ENCODE measurements around the gene PIM1.

The PIM1 gene

GRCh38 chr6:37136821-37137200 lies 33.1 kb upstream of the PIM1 start:
- H3K36me3 ChIP-seq (ENCODE audit: control insufficient read depth in 1 of 2, insufficient read depth in 2 of 2, low read length in 2 of 2) = no peaks in the 10 kb centered on the region
- H3K14ac ChIP-seq (ENCODE audit: low read length) = no peak overlapping the region
- peak overlapping the region; percentile 55 for H2BK5ac ChIP-seq (ENCODE audit: low read depth, low read length, poor library complexity)
- no peak overlapping the region for H3K4ac ChIP-seq (ENCODE audit: low read depth, low read length)
- peak overlapping the region; percentile 51 for H3K4me2 ChIP-seq (ENCODE audit: low read length)
- no peak overlapping the region for H4K12ac ChIP-seq (ENCODE audit: low read depth, low read length)
- peak overlapping the region; percentile 5 for H4K91ac ChIP-seq (ENCODE audit: low read depth, low read length)
- no peak overlapping the region for H4K8ac ChIP-seq (ENCODE audit: low read depth, low read length)
- no peak overlapping the region for H3K9ac ChIP-seq (ENCODE audit: low read length)
- peak overlapping the region; percentile 80 for H2BK120ac ChIP-seq (ENCODE audit: insufficient read depth, low read length, poor library complexity)
- peaks cover 25% of the 10 kb centered on the region for H3K79me1 ChIP-seq (ENCODE audit: low read length)
- H3K18ac ChIP-seq (ENCODE audit: low read length) = no peak overlapping the region
- H3K27me3 ChIP-seq (ENCODE audit: insufficient read depth, low read length) = no peaks in the 10 kb centered on the region
- H3K27ac ChIP-seq (ENCODE audit: low read depth, low read length) = peak overlapping the region; percentile 88
- H2BK12ac ChIP-seq (ENCODE audit: low read length) = peak overlapping the region; percentile 1
- DNase-seq = no peak
- no CpG with 5 or more reads among the region's 7 CpGs for WGBS (ENCODE audit: extremely low coverage, insufficient coverage, insufficient read length)
- H3K23ac ChIP-seq (ENCODE audit: low read length) = no peak overlapping the region
- H2AK5ac ChIP-seq (ENCODE audit: low read length) = no peak overlapping the region
- no peak overlapping the region for H2AFZ ChIP-seq (ENCODE audit: insufficient read depth, low read length, poor library complexity)
- H3K4me1 ChIP-seq (ENCODE audit: control insufficient read depth in 1 of 2, insufficient read depth in 2 of 2, low read length in 2 of 2) = peaks cover 27 to 28% of the 10 kb centered on the region in 2 experiments
- no peaks in the 10 kb centered on the region for H3K79me2 ChIP-seq (ENCODE audit: control insufficient read depth, insufficient read depth, low read length, poor library complexity)
- H3K4me3 ChIP-seq (ENCODE audit: low read depth, low read length) = no peak overlapping the region
- no peaks in the 10 kb centered on the region for H3K9me3 ChIP-seq (ENCODE audit: insufficient read depth, low read depth, low read length)

- H3K36me3 ChIP-seq (ENCODE audit: control insufficient read depth in 1 of 2, insufficient read depth in 2 of 2, low read length in 2 of 2) = no peaks in the 10 kb centered on the region
- H2AFZ ChIP-seq (ENCODE audit: insufficient read depth, low read length, poor library complexity) = no peak overlapping the region
- peak overlapping the region; percentile 77 for H2BK5ac ChIP-seq (ENCODE audit: low read depth, low read length, poor library complexity)
- peak; percentile 87 to 94 for DNase-seq
- H2AK5ac ChIP-seq (ENCODE audit: low read length) = no peak overlapping the region
- peak overlapping the region; percentile 11 for H3K18ac ChIP-seq (ENCODE audit: low read length)
- peak overlapping the region; percentile 32 for H3K14ac ChIP-seq (ENCODE audit: low read length)
- H3K23ac ChIP-seq (ENCODE audit: low read length) = no peak overlapping the region
- WGBS (ENCODE audit: extremely low coverage, insufficient coverage, insufficient read length) = no CpG with 5 or more reads among the region's 19 CpGs
- peaks cover 31 to 33% of the 10 kb centered on the region in 2 experiments for H3K4me1 ChIP-seq (ENCODE audit: control insufficient read depth in 1 of 2, insufficient read depth in 2 of 2, low read length in 2 of 2)
- H3K27ac ChIP-seq (ENCODE audit: low read depth, low read length) = peak overlapping the region; percentile 88
- no peak overlapping the region for H3K4me3 ChIP-seq (ENCODE audit: low read depth, low read length)
- H3K9ac ChIP-seq (ENCODE audit: low read length) = no peak overlapping the region
- peak overlapping the region; percentile 42 for H2BK12ac ChIP-seq (ENCODE audit: low read length)
- H4K91ac ChIP-seq (ENCODE audit: low read depth, low read length) = peak overlapping the region; percentile 26
- peak overlapping the region; percentile 53 for H3K4me2 ChIP-seq (ENCODE audit: low read length)
- H3K27me3 ChIP-seq (ENCODE audit: insufficient read depth, low read length) = no peaks in the 10 kb centered on the region
- no peaks in the 10 kb centered on the region for H3K9me3 ChIP-seq (ENCODE audit: insufficient read depth, low read depth, low read length)
- H4K12ac ChIP-seq (ENCODE audit: low read depth, low read length) = no peak overlapping the region
- no peak overlapping the region for H3K4ac ChIP-seq (ENCODE audit: low read depth, low read length)
- no peak overlapping the region for H4K8ac ChIP-seq (ENCODE audit: low read depth, low read length)
- H3K79me2 ChIP-seq (ENCODE audit: control insufficient read depth, insufficient read depth, low read length, poor library complexity) = no peaks in the 10 kb centered on the region
- H2BK120ac ChIP-seq (ENCODE audit: insufficient read depth, low read length, poor library complexity) = peak overlapping the region; percentile 80
- peaks cover 30% of the 10 kb centered on the region for H3K79me1 ChIP-seq (ENCODE audit: low read length)
Measured at GRCh38 chr6:37137201-37138090, 32.5 kb upstream of the PIM1 start.

GRCh38 chr6:37138856-37139229 lies 31.1 kb upstream of the PIM1 start:
- Histone ChIP-seq H2BK120ac (ENCODE audit: insufficient read depth, low read length, poor library complexity) (peak overlapping the region; percentile 36), H3K14ac (ENCODE audit: low read length) (no peak overlapping the region), H3K36me3 (ENCODE audit: control insufficient read depth in 1 of 2, insufficient read depth in 2 of 2, low read length in 2 of 2) (no peaks in the 10 kb centered on the region), H4K91ac (ENCODE audit: low read depth, low read length) (peak overlapping the region; percentile 32), H4K12ac (ENCODE audit: low read depth, low read length) (no peak overlapping the region), H3K4me3 (ENCODE audit: low read depth, low read length) (no peak overlapping the region), H3K4ac (ENCODE audit: low read depth, low read length) (no peak overlapping the region), H3K9me3 (ENCODE audit: insufficient read depth, low read depth, low read length) (no peaks in the 10 kb centered on the region), H2BK12ac (ENCODE audit: low read length) (peak overlapping the region; percentile 41), H3K18ac (ENCODE audit: low read length) (no peak overlapping the region), H3K9ac (ENCODE audit: low read length) (no peak overlapping the region), H3K23ac (ENCODE audit: low read length) (no peak overlapping the region), H2BK5ac (ENCODE audit: low read depth, low read length, poor library complexity) (peak overlapping the region; percentile 8), H3K4me2 (ENCODE audit: low read length) (no peak overlapping the region), H4K8ac (ENCODE audit: low read depth, low read length) (no peak overlapping the region), H2AFZ (ENCODE audit: insufficient read depth, low read length, poor library complexity) (no peak overlapping the region), H3K79me1 (ENCODE audit: low read length) (peaks cover 30% of the 10 kb centered on the region), H2AK5ac (ENCODE audit: low read length) (no peak overlapping the region), H3K27me3 (ENCODE audit: insufficient read depth, low read length) (no peaks in the 10 kb centered on the region), H3K79me2 (ENCODE audit: control insufficient read depth, insufficient read depth, low read length, poor library complexity) (no peaks in the 10 kb centered on the region), H3K4me1 (ENCODE audit: control insufficient read depth in 1 of 2, insufficient read depth in 2 of 2, low read length in 2 of 2) (peaks cover 34% of the 10 kb centered on the region in 2 experiments), H3K27ac (ENCODE audit: low read depth, low read length) (peak overlapping the region; percentile 88)
- no peak for DNase-seq
- WGBS (ENCODE audit: extremely low coverage, insufficient coverage, insufficient read length) = no CpG with 5 or more reads among the region's 1 CpG

GRCh38 chr6:37139230-37139962 lies 30.6 kb upstream of the PIM1 start:
- H2AFZ ChIP-seq (ENCODE audit: insufficient read depth, low read length, poor library complexity) = no peak overlapping the region
- H4K91ac ChIP-seq (ENCODE audit: low read depth, low read length) = no peak overlapping the region
- no peak overlapping the region for H2AK5ac ChIP-seq (ENCODE audit: low read length)
- H3K79me2 ChIP-seq (ENCODE audit: control insufficient read depth, insufficient read depth, low read length, poor library complexity) = no peaks in the 10 kb centered on the region
- no peak overlapping the region for H3K14ac ChIP-seq (ENCODE audit: low read length)
- H3K36me3 ChIP-seq (ENCODE audit: control insufficient read depth in 1 of 2, insufficient read depth in 2 of 2, low read length in 2 of 2) = no peaks in the 10 kb centered on the region
- no peak overlapping the region for H4K8ac ChIP-seq (ENCODE audit: low read depth, low read length)
- H2BK12ac ChIP-seq (ENCODE audit: low read length) = no peak overlapping the region
- H3K27me3 ChIP-seq (ENCODE audit: insufficient read depth, low read length) = no peaks in the 10 kb centered on the region
- DNase-seq = peak in 1 of 2 donors; percentile 42
- H2BK120ac ChIP-seq (ENCODE audit: insufficient read depth, low read length, poor library complexity) = peak overlapping the region; percentile 11
- H3K79me1 ChIP-seq (ENCODE audit: low read length) = peaks cover 27% of the 10 kb centered on the region
- H2BK5ac ChIP-seq (ENCODE audit: low read depth, low read length, poor library complexity) = no peak overlapping the region
- no peaks in the 10 kb centered on the region for H3K9me3 ChIP-seq (ENCODE audit: insufficient read depth, low read depth, low read length)
- peaks cover 28 to 30% of the 10 kb centered on the region in 2 experiments for H3K4me1 ChIP-seq (ENCODE audit: control insufficient read depth in 1 of 2, insufficient read depth in 2 of 2, low read length in 2 of 2)
- H3K27ac ChIP-seq (ENCODE audit: low read depth, low read length) = no peak overlapping the region
- no peak overlapping the region for H3K4me2 ChIP-seq (ENCODE audit: low read length)
- WGBS (ENCODE audit: extremely low coverage, insufficient coverage, insufficient read length) = no CpG with 5 or more reads among the region's 5 CpGs
- H3K9ac ChIP-seq (ENCODE audit: low read length) = no peak overlapping the region
- no peak overlapping the region for H3K23ac ChIP-seq (ENCODE audit: low read length)
- H3K4me3 ChIP-seq (ENCODE audit: low read depth, low read length) = no peak overlapping the region
- H4K12ac ChIP-seq (ENCODE audit: low read depth, low read length) = no peak overlapping the region
- no peak overlapping the region for H3K4ac ChIP-seq (ENCODE audit: low read depth, low read length)
- no peak overlapping the region for H3K18ac ChIP-seq (ENCODE audit: low read length)

Data from trophoblast cell (in vitro differentiated cells and primary cell).